Measurements from ENCODE around the gene LRRTM1. TPM values are rescaled to one million over a fixed set of nuclear protein-coding genes. Genes with fewer than 3 reads are reported as not detected.

The LRRTM1 gene
- total RNA-seq, 1 experiment from 2014 or later = not detected

DNA sequence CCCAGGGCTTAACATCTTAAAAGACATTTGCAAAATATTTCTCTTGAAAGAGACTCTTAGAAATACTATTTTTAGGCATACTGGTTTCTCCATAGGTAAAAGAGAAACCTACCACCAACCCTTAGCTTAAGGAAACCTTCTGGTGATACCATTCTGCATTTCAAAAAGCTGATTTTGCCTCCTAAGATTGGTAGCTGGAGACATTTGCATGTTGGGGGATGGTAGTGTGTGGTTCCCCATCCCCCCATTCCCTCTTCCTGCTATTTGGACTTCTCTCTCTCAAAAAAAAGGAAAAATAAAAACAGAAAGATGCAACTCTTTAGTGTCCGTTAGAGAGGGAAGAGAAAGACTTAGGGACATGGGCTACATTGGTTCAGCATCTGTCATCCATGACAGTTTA lies 4.2 kb downstream of the LRRTM1 start:
- no peak for DNase-seq (ENCODE audit: low read depth, low spot score)
- ChIA-PET POLR2A (no interaction called here), CTCF (no interaction called here)
- ATAC-seq = no peak
- Histone ChIP-seq H3K36me3 (ENCODE audit: control insufficient read depth, insufficient read depth, low read length) (no peaks in the 10 kb centered on the region), H3K4me3 (ENCODE audit: low read depth in 2 of 2, low read length in 2 of 2) (no peak overlapping the region), H3K9me3 (ENCODE audit: control insufficient read depth, insufficient read depth, low read depth, low read length) (no peaks in the 10 kb centered on the region), H3K27ac (ENCODE audit: low read length) (no peak overlapping the region), H3K4me1 (ENCODE audit: control insufficient read depth, insufficient read depth, low read length) (no peaks in the 10 kb centered on the region), H3K27me3 (ENCODE audit: control insufficient read depth, insufficient read depth, low read length) (no peaks in the 10 kb centered on the region)
- intact Hi-C loops (cut with micrococcal nuclease; ENCODE audit: unreplicated experiment) = no loop called here
- no TSS peak for BruUV-seq (replicated peaks)
- in situ Hi-C loops (cut with HindIII; ENCODE audit: low pct_unique_long_range_greater_than_20kb, low sequenced_read_pairs) = no loop called here
- TF ChIP-seq CTCF (IDR thresholded peaks at IDR 0.05) = no peak
- TF ChIP-seq POLR2AphosphoS5 (IDR thresholded peaks at IDR 0.05; ENCODE audit: low read depth, low read length) = no peak
- TF ChIP-seq, protein P1, sequence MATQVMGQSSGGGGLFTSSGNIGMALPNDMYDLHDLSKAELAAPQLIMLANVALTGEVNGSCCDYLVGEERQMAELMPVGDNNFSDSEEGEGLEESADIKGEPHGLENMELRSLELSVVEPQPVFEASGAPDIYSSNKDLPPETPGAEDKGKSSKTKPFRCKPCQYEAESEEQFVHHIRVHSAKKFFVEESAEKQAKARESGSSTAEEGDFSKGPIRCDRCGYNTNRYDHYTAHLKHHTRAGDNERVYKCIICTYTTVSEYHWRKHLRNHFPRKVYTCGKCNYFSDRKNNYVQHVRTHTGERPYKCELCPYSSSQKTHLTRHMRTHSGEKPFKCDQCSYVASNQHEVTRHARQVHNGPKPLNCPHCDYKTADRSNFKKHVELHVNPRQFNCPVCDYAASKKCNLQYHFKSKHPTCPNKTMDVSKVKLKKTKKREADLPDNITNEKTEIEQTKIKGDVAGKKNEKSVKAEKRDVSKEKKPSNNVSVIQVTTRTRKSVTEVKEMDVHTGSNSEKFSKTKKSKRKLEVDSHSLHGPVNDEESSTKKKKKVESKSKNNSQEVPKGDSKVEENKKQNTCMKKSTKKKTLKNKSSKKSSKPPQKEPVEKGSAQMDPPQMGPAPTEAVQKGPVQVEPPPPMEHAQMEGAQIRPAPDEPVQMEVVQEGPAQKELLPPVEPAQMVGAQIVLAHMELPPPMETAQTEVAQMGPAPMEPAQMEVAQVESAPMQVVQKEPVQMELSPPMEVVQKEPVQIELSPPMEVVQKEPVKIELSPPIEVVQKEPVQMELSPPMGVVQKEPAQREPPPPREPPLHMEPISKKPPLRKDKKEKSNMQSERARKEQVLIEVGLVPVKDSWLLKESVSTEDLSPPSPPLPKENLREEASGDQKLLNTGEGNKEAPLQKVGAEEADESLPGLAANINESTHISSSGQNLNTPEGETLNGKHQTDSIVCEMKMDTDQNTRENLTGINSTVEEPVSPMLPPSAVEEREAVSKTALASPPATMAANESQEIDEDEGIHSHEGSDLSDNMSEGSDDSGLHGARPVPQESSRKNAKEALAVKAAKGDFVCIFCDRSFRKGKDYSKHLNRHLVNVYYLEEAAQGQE (IDR thresholded peaks at IDR 0.05; ENCODE audit: insufficient read depth in 1 of 2, low read depth in 2 of 2, low read length in 1 of 2) = no peak
- no peak for TF ChIP-seq TCF7L2 (IDR thresholded peaks at IDR 0.05; ENCODE audit: low read depth, low read length)
- TF ChIP-seq SIN3A (IDR thresholded peaks at IDR 0.05; ENCODE audit: borderline replicate concordance, insufficient read depth, low read depth, low read length) = no peak

DNA sequence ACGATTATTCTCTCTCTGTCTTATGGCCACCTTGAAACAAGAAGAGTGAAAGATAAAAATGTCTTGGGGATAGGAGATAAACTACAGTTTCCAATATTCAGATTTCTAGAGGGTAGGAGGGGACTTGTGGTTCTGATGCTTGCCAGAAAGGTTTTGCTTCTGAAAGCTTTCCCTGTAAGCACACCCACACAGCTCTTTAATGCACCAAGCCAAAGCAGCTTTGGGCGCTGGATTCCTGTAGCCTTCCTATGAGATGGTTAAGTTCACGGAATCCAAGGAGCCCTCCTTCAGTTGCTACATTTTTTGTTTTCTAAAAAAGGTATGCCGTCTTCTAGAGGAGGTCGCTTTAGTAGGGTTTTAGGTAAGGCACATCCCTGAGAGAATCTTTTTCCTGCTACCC lies 4.9 kb downstream of the LRRTM1 start:
- ChIA-PET CTCF (no interaction called here), POLR2A (no interaction called here)
- no peaks in the 10 kb centered on the region for H3K9me3 ChIP-seq (ENCODE audit: control insufficient read depth, insufficient read depth, low read depth, low read length)
- intact Hi-C loops (cut with micrococcal nuclease; ENCODE audit: unreplicated experiment) = no loop called here
- in situ Hi-C loops (cut with HindIII; ENCODE audit: low pct_unique_long_range_greater_than_20kb, low sequenced_read_pairs) = no loop called here
- TF ChIP-seq, protein P1 (IDR thresholded peaks at IDR 0.05; ENCODE audit: insufficient read depth in 1 of 2, low read depth in 2 of 2, low read length in 1 of 2) = no peak
- TF ChIP-seq SIN3A (IDR thresholded peaks at IDR 0.05; ENCODE audit: borderline replicate concordance, insufficient read depth, low read depth, low read length) (no peak), CTCF (IDR thresholded peaks at IDR 0.05) (no peak), TCF7L2 (IDR thresholded peaks at IDR 0.05; ENCODE audit: low read depth, low read length) (no peak), POLR2AphosphoS5 (IDR thresholded peaks at IDR 0.05; ENCODE audit: low read depth, low read length) (no peak)
- no peak for ATAC-seq
- no peaks in the 10 kb centered on the region for H3K36me3 ChIP-seq (ENCODE audit: control insufficient read depth, insufficient read depth, low read length)
- BruUV-seq (replicated peaks) = no TSS peak
- DNase-seq (ENCODE audit: low read depth, low spot score) = no peak
- no peaks in the 10 kb centered on the region for H3K4me1 ChIP-seq (ENCODE audit: control insufficient read depth, insufficient read depth, low read length)
- H3K27me3 ChIP-seq (ENCODE audit: control insufficient read depth, insufficient read depth, low read length) = no peaks in the 10 kb centered on the region
- no peak overlapping the region for H3K4me3 ChIP-seq (ENCODE audit: low read depth in 2 of 2, low read length in 2 of 2)
- no peak overlapping the region for H3K27ac ChIP-seq (ENCODE audit: low read length)

Data from Panc1 (cell line).